ENCODE measurements around the gene CCDC50.

The CCDC50 gene

DNA sequence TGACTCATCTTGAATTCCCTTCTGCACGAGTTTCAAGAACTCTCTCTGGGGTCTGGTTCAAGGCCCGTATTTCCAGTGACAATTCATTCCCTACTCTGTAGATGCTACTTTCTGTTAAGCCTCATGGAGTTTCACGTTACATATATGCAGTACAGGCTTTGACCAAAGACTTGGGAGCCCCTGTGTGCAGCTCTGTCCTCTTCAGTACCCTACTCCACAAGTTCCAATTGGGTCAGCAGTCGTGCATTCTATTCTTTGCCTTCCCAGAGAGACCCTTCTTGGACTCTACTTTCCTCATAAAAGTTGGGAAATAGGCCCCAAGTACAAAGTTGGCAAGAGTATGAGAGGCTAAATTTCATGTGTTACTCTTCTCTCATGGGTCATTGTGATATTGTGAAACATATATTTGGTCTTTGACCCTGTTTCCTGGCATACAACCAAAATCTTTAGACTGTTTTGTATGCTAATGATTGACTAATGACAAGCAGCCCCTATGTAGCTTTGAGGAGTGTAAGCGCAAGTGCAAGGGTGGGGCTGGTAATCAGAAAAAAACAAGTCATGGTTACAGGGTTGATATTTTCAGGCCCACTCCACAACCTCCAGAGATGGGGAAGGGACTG is 15.0 kb upstream of the CCDC50 start:
- TF ChIP-seq EZH2 (optimal IDR thresholded peaks at IDR 0.05; ENCODE audit: low read depth, low read length) (no peak), EZH2phosphoT487 (IDR thresholded peaks at IDR 0.05; ENCODE audit: low read length) (no peak)
- TF ChIP-seq, protein P1, sequence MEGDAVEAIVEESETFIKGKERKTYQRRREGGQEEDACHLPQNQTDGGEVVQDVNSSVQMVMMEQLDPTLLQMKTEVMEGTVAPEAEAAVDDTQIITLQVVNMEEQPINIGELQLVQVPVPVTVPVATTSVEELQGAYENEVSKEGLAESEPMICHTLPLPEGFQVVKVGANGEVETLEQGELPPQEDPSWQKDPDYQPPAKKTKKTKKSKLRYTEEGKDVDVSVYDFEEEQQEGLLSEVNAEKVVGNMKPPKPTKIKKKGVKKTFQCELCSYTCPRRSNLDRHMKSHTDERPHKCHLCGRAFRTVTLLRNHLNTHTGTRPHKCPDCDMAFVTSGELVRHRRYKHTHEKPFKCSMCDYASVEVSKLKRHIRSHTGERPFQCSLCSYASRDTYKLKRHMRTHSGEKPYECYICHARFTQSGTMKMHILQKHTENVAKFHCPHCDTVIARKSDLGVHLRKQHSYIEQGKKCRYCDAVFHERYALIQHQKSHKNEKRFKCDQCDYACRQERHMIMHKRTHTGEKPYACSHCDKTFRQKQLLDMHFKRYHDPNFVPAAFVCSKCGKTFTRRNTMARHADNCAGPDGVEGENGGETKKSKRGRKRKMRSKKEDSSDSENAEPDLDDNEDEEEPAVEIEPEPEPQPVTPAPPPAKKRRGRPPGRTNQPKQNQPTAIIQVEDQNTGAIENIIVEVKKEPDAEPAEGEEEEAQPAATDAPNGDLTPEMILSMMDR (IDR thresholded peaks at IDR 0.05; ENCODE audit: low read length): no peak
- Histone ChIP-seq H3K27me3 (replicated peaks; ENCODE audit: insufficient read depth, low read length) (no peaks in the 10 kb centered on the region), H3K9ac (ENCODE audit: low read length) (no peak overlapping the region), H3K27ac (ENCODE audit: low read length) (no peak overlapping the region), H4K20me1 (ENCODE audit: insufficient read depth, low read length) (no peaks in the 10 kb centered on the region), H3K4me1 (ENCODE audit: low read length) (no peaks in the 10 kb centered on the region), H2AFZ (ENCODE audit: low read length) (no peak overlapping the region), H3K79me2 (ENCODE audit: low read length) (no peaks in the 10 kb centered on the region), H3K36me3 (replicated peaks; ENCODE audit: insufficient read depth, low read length) (no peaks in the 10 kb centered on the region), H3F3A (ENCODE audit: insufficient read depth, low read length) (no peaks in the 10 kb centered on the region), H3K9me2 (replicated peaks; ENCODE audit: insufficient read depth, low read length) (no peaks in the 10 kb centered on the region), H3K4me2 (ENCODE audit: low read depth, low read length) (no peak overlapping the region), H3K4me3 (ENCODE audit: low read length) (no peak overlapping the region), H3K9me3 (replicated peaks; ENCODE audit: insufficient read depth, low read length) (no peaks in the 10 kb centered on the region)
- no peak for DNase-seq

DNA sequence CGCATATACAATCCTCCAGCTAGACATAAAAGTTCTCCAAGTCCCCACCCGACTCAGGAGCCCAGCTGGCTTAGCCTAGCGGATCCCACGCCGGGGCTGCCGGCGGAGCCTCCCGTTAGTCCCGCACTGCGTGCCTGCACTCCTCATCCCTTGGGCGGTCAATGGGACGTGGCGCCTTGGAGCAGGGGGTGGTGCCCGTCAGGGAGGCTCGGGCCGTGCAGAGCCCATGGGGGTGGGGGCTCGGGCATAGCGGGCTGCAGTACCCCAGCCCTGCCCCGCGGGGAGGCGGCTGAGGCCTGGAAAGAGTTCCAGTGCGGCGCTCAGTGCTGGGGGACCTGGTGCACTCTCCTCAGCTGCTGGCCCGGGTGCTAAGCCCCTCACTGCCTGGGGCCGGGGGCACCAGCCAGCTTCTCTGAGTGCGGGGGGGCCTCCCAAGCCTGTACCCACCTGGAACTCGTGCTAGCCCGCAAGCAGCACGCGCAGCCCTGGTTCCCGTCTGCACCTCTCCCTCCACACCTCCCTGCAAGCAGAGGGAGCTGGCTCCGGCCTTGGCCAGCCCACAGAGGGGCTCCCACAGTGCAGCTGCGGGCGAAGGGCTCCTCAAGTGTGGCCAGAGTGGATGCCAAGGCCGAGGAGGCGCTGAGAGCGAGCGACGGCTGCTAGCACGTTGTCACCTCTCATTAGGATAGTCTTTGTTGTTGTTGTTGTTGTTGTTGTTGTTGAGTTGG is 12.2 kb upstream of the CCDC50 start:
- TF ChIP-seq, protein P1 (IDR thresholded peaks at IDR 0.05; ENCODE audit: low read length): no peak
- no peak for TF ChIP-seq EZH2phosphoT487 (IDR thresholded peaks at IDR 0.05; ENCODE audit: low read length)
- no peak for TF ChIP-seq EZH2 (optimal IDR thresholded peaks at IDR 0.05; ENCODE audit: low read depth, low read length)
- H3K9me2 ChIP-seq (replicated peaks; ENCODE audit: insufficient read depth, low read length): no peaks in the 10 kb centered on the region
- no peak overlapping the region for H3K4me2 ChIP-seq (ENCODE audit: low read depth, low read length)
- H3K36me3 ChIP-seq (replicated peaks; ENCODE audit: insufficient read depth, low read length): no peaks in the 10 kb centered on the region
- no peaks in the 10 kb centered on the region for H3K4me1 ChIP-seq (ENCODE audit: low read length)
- no peak for DNase-seq
- no peaks in the 10 kb centered on the region for H3K79me2 ChIP-seq (ENCODE audit: low read length)
- no peak overlapping the region for H3K27ac ChIP-seq (ENCODE audit: low read length)
- H3K9me3 ChIP-seq (replicated peaks; ENCODE audit: insufficient read depth, low read length): no peaks in the 10 kb centered on the region
- H3K4me3 ChIP-seq (ENCODE audit: low read length): no peak overlapping the region
- H3F3A ChIP-seq (ENCODE audit: insufficient read depth, low read length): no peaks in the 10 kb centered on the region
- no peaks in the 10 kb centered on the region for H4K20me1 ChIP-seq (ENCODE audit: insufficient read depth, low read length)
- H3K27me3 ChIP-seq (replicated peaks; ENCODE audit: insufficient read depth, low read length): no peaks in the 10 kb centered on the region
- no peak overlapping the region for H2AFZ ChIP-seq (ENCODE audit: low read length)
- no peak overlapping the region for H3K9ac ChIP-seq (ENCODE audit: low read length)

DNA sequence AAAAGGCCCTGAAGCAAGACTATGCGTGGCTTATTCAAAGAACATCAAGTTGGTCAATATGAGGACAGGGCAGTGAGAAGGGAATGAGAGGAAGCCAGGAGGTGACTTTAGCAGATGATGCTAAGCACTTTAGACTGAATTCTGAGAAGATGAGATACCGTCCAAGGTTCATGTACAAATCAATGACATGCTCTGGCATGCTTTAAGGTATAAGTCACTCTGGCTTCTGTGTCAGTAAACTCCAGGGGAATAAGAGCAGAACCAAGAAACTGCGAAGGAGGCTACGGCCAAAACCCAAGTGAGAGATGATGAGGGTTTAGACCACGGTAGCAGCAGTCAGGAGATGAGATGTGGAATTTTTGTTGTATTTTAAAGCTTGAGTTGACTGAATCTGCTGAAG is 8.9 kb upstream of the CCDC50 start:
- Histone ChIP-seq H3K36me3 (replicated peaks; ENCODE audit: insufficient read depth, low read length) (no peaks in the 10 kb centered on the region), H3K4me3 (ENCODE audit: low read length) (no peak overlapping the region), H3K4me1 (ENCODE audit: low read length) (no peaks in the 10 kb centered on the region), H3K79me2 (ENCODE audit: low read length) (no peaks in the 10 kb centered on the region), H2AFZ (ENCODE audit: low read length) (no peak overlapping the region), H3K9ac (ENCODE audit: low read length) (no peak overlapping the region), H3K9me3 (replicated peaks; ENCODE audit: insufficient read depth, low read length) (no peaks in the 10 kb centered on the region), H3K9me2 (replicated peaks; ENCODE audit: insufficient read depth, low read length) (no peaks in the 10 kb centered on the region; the same call in 1 of the 2 replicates), H3K4me2 (ENCODE audit: low read depth, low read length) (no peak overlapping the region), H3K27ac (ENCODE audit: low read length) (no peak overlapping the region), H3K27me3 (replicated peaks; ENCODE audit: insufficient read depth, low read length) (no peaks in the 10 kb centered on the region), H4K20me1 (ENCODE audit: insufficient read depth, low read length) (no peaks in the 10 kb centered on the region), H3F3A (ENCODE audit: insufficient read depth, low read length) (no peaks in the 10 kb centered on the region)
- no peak for DNase-seq
- TF ChIP-seq, protein P1 (IDR thresholded peaks at IDR 0.05; ENCODE audit: low read length): no peak
- TF ChIP-seq EZH2phosphoT487 (IDR thresholded peaks at IDR 0.05; ENCODE audit: low read length): no peak
- TF ChIP-seq EZH2 (optimal IDR thresholded peaks at IDR 0.05; ENCODE audit: low read depth, low read length): no peak
